HepG2 (cell line): ENCODE results near the gene ZNF684. TPM values are rescaled to one million over a fixed set of nuclear protein-coding genes. Genes with fewer than 3 reads are reported as not detected.

Experiments
- DR1 ChIP-seq: sonication (generic); formaldehyde crosslinking; IDR thresholded peaks from 2 replicates; pipeline ENCODE4 v1.8.0; 2021; ENCODE audit warnings: mild to moderate bottlenecking, missing genetic modification reagents, inconsistent platforms
- EED ChIP-seq: sonication (generic); formaldehyde crosslinking; IDR thresholded peaks from 2 replicates; pipeline ENCODE4 v1.5.0; 2020; ENCODE audit warnings: mild to moderate bottlenecking, missing genetic modification reagents
- FOXA1 ChIP-seq, 2 experiments: fragments of 450-650 bp in 1 of 2; sonication (generic) in 1 of 2; formaldehyde crosslinking in 1 of 2; IDR thresholded peaks; 2 replicates each; pipeline versions ENCODE4 v1.4.0 to v1.6.1; 2016 to 2020; ENCODE audit warnings: missing genetic modification reagents in 1 of 2
- MTA1 ChIP-seq: sonication (generic); formaldehyde crosslinking; IDR thresholded peaks from 2 replicates; pipeline ENCODE4 v1.4.0; 2020; ENCODE audit warnings: missing genetic modification reagents, mild to moderate bottlenecking, borderline replicate concordance
- PAWR ChIP-seq: sonication (generic); formaldehyde crosslinking; IDR thresholded peaks from 2 replicates; pipeline ENCODE4 v1.4.0; 2020; ENCODE audit warnings: missing genetic modification reagents, mild to moderate bottlenecking, borderline replicate concordance
- PHF20 ChIP-seq: sonication (generic); formaldehyde crosslinking; IDR thresholded peaks from 2 replicates; pipeline ENCODE4 v1.5.0; 2020; ENCODE audit warnings: mild to moderate bottlenecking, missing genetic modification reagents
- POLR2G ChIP-seq: fragments of 200-400 bp; formaldehyde crosslinking; IDR thresholded peaks from 2 replicates; pipeline ENCODE4 v1.6.1; 2018; ENCODE audit warnings: mild to moderate bottlenecking, low read depth, low read length, moderate library complexity
- SNAPC2 ChIP-seq: sonication (generic); formaldehyde crosslinking; IDR thresholded peaks from 2 replicates; pipeline ENCODE4 v1.8.1; 2022; ENCODE audit warnings: mild to moderate bottlenecking, missing genetic modification reagents
- SP140L ChIP-seq: sonication (generic); formaldehyde crosslinking; IDR thresholded peaks from 2 replicates; pipeline ENCODE4 v1.4.0; 2020; ENCODE audit warnings: missing genetic modification reagents, borderline replicate concordance
- SP2 ChIP-seq: sonication (generic); formaldehyde crosslinking; IDR thresholded peaks from 2 replicates; pipeline ENCODE4 v1.5.1; 2020; ENCODE audit warnings: mild to moderate bottlenecking, missing genetic modification reagents
- TBX2 ChIP-seq: sonication (generic); formaldehyde crosslinking; IDR thresholded peaks from 2 replicates; pipeline ENCODE4 v1.5.0; 2020; ENCODE audit warnings: missing genetic modification reagents, mild to moderate bottlenecking, borderline replicate concordance
- TOPORS ChIP-seq: sonication (generic); formaldehyde crosslinking; IDR thresholded peaks from 2 replicates; pipeline ENCODE4 v1.8.0; 2023; ENCODE audit warnings: mild to moderate bottlenecking, missing genetic modification reagents
- ZNF563 ChIP-seq: sonication (generic); formaldehyde crosslinking; IDR thresholded peaks from 2 replicates; pipeline ENCODE4 v1.8.0; 2022; ENCODE audit warnings: mild to moderate bottlenecking, moderate library complexity, missing genetic modification reagents
- polyA plus RNA-seq, 8 experiments: library from polyadenylated mRNA; depleted of rRNA in 3 of 8; stranded (reverse) in 7 of 8; unstranded in 1 of 8; fragments of >200 nt; fragmentation: Illumina TruSeq in 4 of 8; extraction: Trizol in 4 of 8; gene quantifications; 2 replicates each; pipeline versions ENCODE4 v1.2.1 to v1.2.3, GENCODE V29; 2011 to 2016; ENCODE audit warnings: low read depth in 4 of 8, missing spikeins in 1 of 8, mixed read lengths in 1 of 8; ENCODE audit not compliant: insufficient read depth in 1 of 8
- total RNA-seq, 5 experiments: library from RNA; depleted of rRNA; stranded (reverse); fragments of >200 nt; fragmentation: Illumina TruSeq; extraction: Trizol; gene quantifications; 2 replicates each; pipeline ENCODE4 v1.2.3, GENCODE V29; 2016; ENCODE audit warnings: low read depth in 1 of 5
- TF ChIP-seq, protein P1 (sequence below): sonication (generic); formaldehyde crosslinking; IDR thresholded peaks from 2 replicates; pipeline ENCODE4 v1.5.0; 2020; ENCODE audit warnings: mild to moderate bottlenecking, missing genetic modification reagents
- TF ChIP-seq, protein P2 (sequence below): sonication (generic); formaldehyde crosslinking; IDR thresholded peaks from 2 replicates; pipeline ENCODE4 v1.8.1; 2023; ENCODE audit warnings: mild to moderate bottlenecking, missing genetic modification reagents
- TF ChIP-seq, protein P3 (sequence below): sonication (generic); formaldehyde crosslinking; IDR thresholded peaks from 2 replicates; pipeline ENCODE4 v1.8.0; 2023; ENCODE audit warnings: mild to moderate bottlenecking, missing genetic modification reagents
- TF ChIP-seq, protein P4 (sequence below): sonication (generic); formaldehyde crosslinking; IDR thresholded peaks from 2 replicates; pipeline ENCODE4 v1.4.0; 2020; ENCODE audit warnings: missing genetic modification reagents
- TF ChIP-seq, protein P5 (sequence below): sonication (generic); formaldehyde crosslinking; IDR thresholded peaks from 2 replicates; pipeline ENCODE4 v1.8.0; 2022; ENCODE audit warnings: mild to moderate bottlenecking, missing genetic modification reagents, moderate library complexity
- TF ChIP-seq, protein P6 (sequence below): sonication (generic); formaldehyde crosslinking; IDR thresholded peaks from 2 replicates; pipeline ENCODE4 v1.4.0; 2020; ENCODE audit warnings: missing genetic modification reagents

Gene ZNF684
- total and polyA plus RNA-seq, 2 of the 13 experiments (the other 11 are each of a cell fraction or from before 2014, with no cell fraction given) = 6.5 to 15.2 TPM

DNA sequence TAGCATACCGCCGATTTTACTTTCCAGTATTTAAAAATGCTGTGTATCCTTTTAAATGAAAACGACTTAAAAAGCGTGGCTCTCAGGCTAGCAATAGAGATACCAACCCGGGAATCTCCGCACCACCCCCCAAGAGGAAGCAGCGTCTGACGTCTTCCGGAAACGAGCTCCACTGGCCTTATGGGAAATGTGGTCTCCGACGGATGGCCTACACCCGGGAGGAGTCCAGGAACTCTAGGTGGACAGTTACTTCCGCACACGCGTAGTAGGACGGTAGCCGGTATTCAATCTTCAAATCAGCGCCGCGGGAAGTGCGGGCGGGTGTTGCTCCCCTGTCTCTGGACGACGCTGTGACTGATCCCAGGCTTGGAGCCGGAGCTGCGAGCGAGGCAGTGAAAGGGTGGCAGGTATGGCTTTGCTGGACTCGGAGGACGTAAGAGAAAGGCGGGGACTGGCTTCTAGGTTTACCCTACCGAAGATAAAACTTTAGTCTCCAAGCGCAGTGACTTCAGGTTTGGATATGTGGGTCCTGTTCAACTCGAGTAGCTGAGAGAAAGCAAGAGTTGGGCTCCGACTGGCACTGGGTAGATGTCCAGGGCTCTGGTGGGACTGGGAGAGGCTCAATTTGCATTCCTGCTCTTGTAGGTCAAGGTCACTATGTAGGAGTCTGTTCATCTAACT is at the start of gene ZNF684 (continued):
- TF ChIP-seq, protein P1, sequence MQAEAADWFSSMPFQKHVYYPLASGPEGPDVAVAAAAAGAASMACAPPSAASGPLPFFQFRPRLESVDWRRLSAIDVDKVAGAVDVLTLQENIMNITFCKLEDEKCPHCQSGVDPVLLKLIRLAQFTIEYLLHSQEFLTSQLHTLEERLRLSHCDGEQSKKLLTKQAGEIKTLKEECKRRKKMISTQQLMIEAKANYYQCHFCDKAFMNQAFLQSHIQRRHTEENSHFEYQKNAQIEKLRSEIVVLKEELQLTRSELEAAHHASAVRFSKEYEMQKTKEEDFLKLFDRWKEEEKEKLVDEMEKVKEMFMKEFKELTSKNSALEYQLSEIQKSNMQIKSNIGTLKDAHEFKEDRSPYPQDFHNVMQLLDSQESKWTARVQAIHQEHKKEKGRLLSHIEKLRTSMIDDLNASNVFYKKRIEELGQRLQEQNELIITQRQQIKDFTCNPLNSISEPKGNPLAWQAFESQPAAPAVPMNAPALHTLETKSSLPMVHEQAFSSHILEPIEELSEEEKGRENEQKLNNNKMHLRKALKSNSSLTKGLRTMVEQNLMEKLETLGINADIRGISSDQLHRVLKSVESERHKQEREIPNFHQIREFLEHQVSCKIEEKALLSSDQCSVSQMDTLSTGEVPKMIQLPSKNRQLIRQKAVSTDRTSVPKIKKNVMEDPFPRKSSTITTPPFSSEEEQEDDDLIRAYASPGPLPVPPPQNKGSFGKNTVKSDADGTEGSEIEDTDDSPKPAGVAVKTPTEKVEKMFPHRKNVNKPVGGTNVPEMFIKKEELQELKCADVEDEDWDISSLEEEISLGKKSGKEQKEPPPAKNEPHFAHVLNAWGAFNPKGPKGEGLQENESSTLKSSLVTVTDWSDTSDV (CRISPR knock-in tag) = no peak
- no peak for TF ChIP-seq TOPORS (CRISPR knock-in tag)
- no peak for TF ChIP-seq SNAPC2 (CRISPR knock-in tag)
- peak; percentile 65; the same call in 1 of the 2 replicates for TF ChIP-seq ZNF563 (CRISPR knock-in tag)
- TF ChIP-seq, protein P2, sequence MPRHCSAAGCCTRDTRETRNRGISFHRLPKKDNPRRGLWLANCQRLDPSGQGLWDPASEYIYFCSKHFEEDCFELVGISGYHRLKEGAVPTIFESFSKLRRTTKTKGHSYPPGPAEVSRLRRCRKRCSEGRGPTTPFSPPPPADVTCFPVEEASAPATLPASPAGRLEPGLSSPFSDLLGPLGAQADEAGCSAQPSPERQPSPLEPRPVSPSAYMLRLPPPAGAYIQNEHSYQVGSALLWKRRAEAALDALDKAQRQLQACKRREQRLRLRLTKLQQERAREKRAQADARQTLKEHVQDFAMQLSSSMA (CRISPR knock-in tag) = no peak
- TF ChIP-seq PAWR (CRISPR knock-in tag) = no peak
- TF ChIP-seq PHF20 (CRISPR knock-in tag) = peak; percentile 77
- no peak for TF ChIP-seq SP2 (CRISPR knock-in tag)
- TF ChIP-seq POLR2G = peak; percentile 81
- no peak for TF ChIP-seq FOXA1 (IDR thresholded peaks at IDR 0.05)
- no peak for TF ChIP-seq FOXA1 (CRISPR knock-in tag; IDR thresholded peaks at IDR 0.05)
- 0 out of 2 replicates have a peak, but pooled peaks have one; percentile 51 for TF ChIP-seq MTA1 (CRISPR knock-in tag)
- no peak for TF ChIP-seq SP140L (CRISPR knock-in tag)
- TF ChIP-seq, protein P3, sequence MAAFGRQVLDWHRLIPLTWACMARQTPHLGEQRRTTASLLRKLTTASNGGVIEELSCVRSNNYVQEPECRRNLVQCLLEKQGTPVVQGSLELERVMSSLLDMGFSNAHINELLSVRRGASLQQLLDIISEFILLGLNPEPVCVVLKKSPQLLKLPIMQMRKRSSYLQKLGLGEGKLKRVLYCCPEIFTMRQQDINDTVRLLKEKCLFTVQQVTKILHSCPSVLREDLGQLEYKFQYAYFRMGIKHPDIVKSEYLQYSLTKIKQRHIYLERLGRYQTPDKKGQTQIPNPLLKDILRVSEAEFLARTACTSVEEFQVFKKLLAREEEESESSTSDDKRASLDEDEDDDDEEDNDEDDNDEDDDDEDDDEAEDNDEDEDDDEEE (CRISPR knock-in tag) = peak; percentile 59; the same call in 1 of the 2 replicates
- TF ChIP-seq EED = peak; percentile 84
- TF ChIP-seq, protein P4, sequence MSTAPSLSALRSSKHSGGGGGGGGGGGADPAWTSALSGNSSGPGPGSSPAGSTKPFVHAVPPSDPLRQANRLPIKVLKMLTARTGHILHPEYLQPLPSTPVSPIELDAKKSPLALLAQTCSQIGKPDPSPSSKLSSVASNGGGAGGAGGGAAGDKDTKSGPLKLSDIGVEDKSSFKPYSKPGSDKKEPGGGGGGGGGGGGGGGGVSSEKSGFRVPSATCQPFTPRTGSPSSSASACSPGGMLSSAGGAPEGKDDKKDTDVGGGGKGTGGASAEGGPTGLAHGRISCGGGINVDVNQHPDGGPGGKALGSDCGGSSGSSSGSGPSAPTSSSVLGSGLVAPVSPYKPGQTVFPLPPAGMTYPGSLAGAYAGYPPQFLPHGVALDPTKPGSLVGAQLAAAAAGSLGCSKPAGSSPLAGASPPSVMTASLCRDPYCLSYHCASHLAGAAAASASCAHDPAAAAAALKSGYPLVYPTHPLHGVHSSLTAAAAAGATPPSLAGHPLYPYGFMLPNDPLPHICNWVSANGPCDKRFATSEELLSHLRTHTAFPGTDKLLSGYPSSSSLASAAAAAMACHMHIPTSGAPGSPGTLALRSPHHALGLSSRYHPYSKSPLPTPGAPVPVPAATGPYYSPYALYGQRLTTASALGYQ (CRISPR knock-in tag) = no peak
- TF ChIP-seq TBX2 (CRISPR knock-in tag) = peak; percentile 53; the same call in 1 of the 2 replicates
- TF ChIP-seq, protein P5, sequence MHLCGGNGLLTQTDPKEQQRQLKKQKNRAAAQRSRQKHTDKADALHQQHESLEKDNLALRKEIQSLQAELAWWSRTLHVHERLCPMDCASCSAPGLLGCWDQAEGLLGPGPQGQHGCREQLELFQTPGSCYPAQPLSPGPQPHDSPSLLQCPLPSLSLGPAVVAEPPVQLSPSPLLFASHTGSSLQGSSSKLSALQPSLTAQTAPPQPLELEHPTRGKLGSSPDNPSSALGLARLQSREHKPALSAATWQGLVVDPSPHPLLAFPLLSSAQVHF (CRISPR knock-in tag) = 0 out of 2 replicates have a peak, but pooled peaks have one; percentile 48
- TF ChIP-seq DR1 (CRISPR knock-in tag) = 0 out of 2 replicates have a peak, but pooled peaks have one; percentile 24
- TF ChIP-seq, protein P6, sequence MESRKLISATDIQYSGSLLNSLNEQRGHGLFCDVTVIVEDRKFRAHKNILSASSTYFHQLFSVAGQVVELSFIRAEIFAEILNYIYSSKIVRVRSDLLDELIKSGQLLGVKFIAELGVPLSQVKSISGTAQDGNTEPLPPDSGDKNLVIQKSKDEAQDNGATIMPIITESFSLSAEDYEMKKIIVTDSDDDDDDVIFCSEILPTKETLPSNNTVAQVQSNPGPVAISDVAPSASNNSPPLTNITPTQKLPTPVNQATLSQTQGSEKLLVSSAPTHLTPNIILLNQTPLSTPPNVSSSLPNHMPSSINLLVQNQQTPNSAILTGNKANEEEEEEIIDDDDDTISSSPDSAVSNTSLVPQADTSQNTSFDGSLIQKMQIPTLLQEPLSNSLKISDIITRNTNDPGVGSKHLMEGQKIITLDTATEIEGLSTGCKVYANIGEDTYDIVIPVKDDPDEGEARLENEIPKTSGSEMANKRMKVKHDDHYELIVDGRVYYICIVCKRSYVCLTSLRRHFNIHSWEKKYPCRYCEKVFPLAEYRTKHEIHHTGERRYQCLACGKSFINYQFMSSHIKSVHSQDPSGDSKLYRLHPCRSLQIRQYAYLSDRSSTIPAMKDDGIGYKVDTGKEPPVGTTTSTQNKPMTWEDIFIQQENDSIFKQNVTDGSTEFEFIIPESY (CRISPR knock-in tag) = 0 out of 2 replicates have a peak, but pooled peaks have one; percentile 25
